H9 (cell line): ENCODE results near the gene FHOD3. TPM values are rescaled to one million over a fixed set of nuclear protein-coding genes. Genes with fewer than 3 reads are reported as not detected.

Experiments used
- DNase-seq: peaks from one replicate; pipeline ENCODE4 v3.0.0-alpha.2; 2017
- H2AFZ ChIP-seq: one replicate; pipeline ENCODE4 v1.6.1; 2013; ENCODE audit warnings: mild to moderate bottlenecking, low read length, control low read depth, moderate library complexity
- H2AK5ac ChIP-seq: 2 replicates; pipeline ENCODE4 v1.6.1; 2013; ENCODE audit warnings: low read length, control low read depth, mixed read lengths; ENCODE audit not compliant: insufficient read length
- H2BK120ac ChIP-seq: one replicate; pipeline ENCODE4 v1.6.1; 2013; ENCODE audit warnings: low read depth, mild to moderate bottlenecking, low read length, control low read depth, inconsistent platforms; ENCODE audit not compliant: poor library complexity, severe bottlenecking
- H2BK12ac ChIP-seq: 2 replicates; pipeline ENCODE4 v1.6.1; 2013; ENCODE audit warnings: low read length, control low read depth, mixed read lengths, low read depth; ENCODE audit not compliant: insufficient read length
- H2BK15ac ChIP-seq: 2 replicates; pipeline ENCODE4 v1.6.1; 2013; ENCODE audit warnings: low read depth, low read length, control low read depth
- H2BK20ac ChIP-seq: one replicate; pipeline ENCODE4 v1.6.1; 2013; ENCODE audit warnings: low read depth, mild to moderate bottlenecking, low read length, control low read depth, inconsistent platforms; ENCODE audit not compliant: poor library complexity, severe bottlenecking
- H2BK5ac ChIP-seq: 2 replicates; pipeline ENCODE4 v1.6.1; 2013; ENCODE audit warnings: low read length, control low read depth, mixed read lengths; ENCODE audit not compliant: insufficient read length
- H3K14ac ChIP-seq: 2 replicates; pipeline ENCODE4 v1.6.1; 2013; ENCODE audit warnings: low read length, control low read depth; ENCODE audit not compliant: insufficient read depth
- H3K18ac ChIP-seq: 2 replicates; pipeline ENCODE4 v1.6.1; 2013; ENCODE audit warnings: low read depth, mild to moderate bottlenecking, mixed read lengths, low read length, control low read depth; ENCODE audit not compliant: insufficient read length
- H3K23ac ChIP-seq: 2 replicates; pipeline ENCODE4 v1.6.1; 2013; ENCODE audit warnings: low read length, control low read depth, mixed read lengths, low read depth; ENCODE audit not compliant: insufficient read length
- H3K23me2 ChIP-seq: 2 replicates; pipeline ENCODE4 v1.6.1; 2013; ENCODE audit warnings: low read depth, mild to moderate bottlenecking, mixed read lengths, low read length, control low read depth; ENCODE audit not compliant: insufficient read length, poor library complexity, severe bottlenecking
- H3K27ac ChIP-seq: 2 replicates; pipeline ENCODE4 v1.5.1; 2013; ENCODE audit warnings: low read length, control low read depth, mixed read lengths, low read depth; ENCODE audit not compliant: insufficient read length
- H3K27me3 ChIP-seq: 2 replicates; pipeline ENCODE4 v1.6.1; 2013; ENCODE audit warnings: low read length, control low read depth, inconsistent platforms; ENCODE audit not compliant: insufficient read depth
- H3K4ac ChIP-seq: 2 replicates; pipeline ENCODE4 v1.6.1; 2013; ENCODE audit warnings: low read depth, mild to moderate bottlenecking, control low read depth, inconsistent platforms, low read length, moderate library complexity
- H3K4me1 ChIP-seq: 2 replicates; pipeline ENCODE4 v1.6.1; 2013; ENCODE audit warnings: low read length, control low read depth, inconsistent platforms; ENCODE audit not compliant: insufficient read depth
- H3K4me2 ChIP-seq: 2 replicates; pipeline ENCODE4 v1.6.1; 2013; ENCODE audit warnings: low read length, control low read depth, mixed read lengths; ENCODE audit not compliant: insufficient read length, insufficient read depth
- H3K56ac ChIP-seq: 2 replicates; pipeline ENCODE4 v1.6.1; 2013; ENCODE audit warnings: low read depth, mild to moderate bottlenecking, mixed read lengths, low read length, control low read depth; ENCODE audit not compliant: insufficient read length
- H3K79me1 ChIP-seq: 2 replicates; pipeline ENCODE4 v1.6.1; 2013; ENCODE audit warnings: low read depth, mild to moderate bottlenecking, moderate library complexity, low read length, control low read depth, inconsistent platforms; ENCODE audit not compliant: insufficient read depth, poor library complexity, severe bottlenecking
- H3K79me2 ChIP-seq: 2 replicates; pipeline ENCODE4 v1.6.1; 2013; ENCODE audit warnings: low read length, control low read depth, inconsistent platforms; ENCODE audit not compliant: insufficient read depth
- H3K9ac ChIP-seq: 2 replicates; pipeline ENCODE4 v1.6.1; 2013; ENCODE audit warnings: low read length, control low read depth, mixed read lengths; ENCODE audit not compliant: insufficient read length; ENCODE audit errors: extremely low read depth
- H3K9me3 ChIP-seq: one replicate; pipeline ENCODE4 v1.6.1; 2013; ENCODE audit warnings: low read depth, low read length, inconsistent platforms; ENCODE audit not compliant: control insufficient read depth
- H3T11ph ChIP-seq: one replicate; pipeline ENCODE4 v1.6.1; 2013; ENCODE audit warnings: mild to moderate bottlenecking, low read length, control low read depth, inconsistent platforms
- H4K20me1 ChIP-seq: one replicate; pipeline ENCODE4 v1.6.1; 2013; ENCODE audit not compliant: control insufficient read depth, insufficient read length, insufficient read depth
- H4K5ac ChIP-seq: 2 replicates; pipeline ENCODE4 v1.6.1; 2013; ENCODE audit warnings: low read depth, mild to moderate bottlenecking, mixed read lengths, low read length, control low read depth; ENCODE audit not compliant: insufficient read length
- H4K8ac ChIP-seq: replicated peaks from 2 replicates; pipeline ENCODE4 v1.6.1; 2013; ENCODE audit warnings: low read length, control low read depth, mixed read lengths, low read depth; ENCODE audit not compliant: insufficient read length
- H4K91ac ChIP-seq: 2 replicates; pipeline ENCODE4 v1.6.1; 2013; ENCODE audit warnings: low read depth, mild to moderate bottlenecking, moderate library complexity, mixed read lengths, low read length, control low read depth; ENCODE audit not compliant: insufficient read length
- H3K27ac Mint-ChIP-seq, 3 experiments: 2 replicates in 2 of 3; 3 replicates in 1 of 3; pipeline ENCODE4 v1.8.0; 2020 to 2021; ENCODE audit warnings: mixed read lengths in 3 of 3, mild to moderate bottlenecking in 1 of 3, moderate library complexity in 1 of 3
- H3K27me3 Mint-ChIP-seq: 2 replicates; pipeline ENCODE4 v1.8.0; 2021; ENCODE audit warnings: low read depth, mild to moderate bottlenecking, moderate library complexity, mixed read lengths
- H3K36me3 Mint-ChIP-seq, 3 experiments: 2 replicates in 2 of 3; 3 replicates in 1 of 3; pipeline ENCODE4 v1.8.0; 2020 to 2021; ENCODE audit warnings: low read depth in 3 of 3, mixed read lengths in 3 of 3; ENCODE audit not compliant: insufficient read depth in 1 of 3
- H3K4me1 Mint-ChIP-seq, 2 experiments: 2 replicates each; pipeline ENCODE4 v1.8.0; 2020; ENCODE audit warnings: mixed read lengths in 2 of 2
- H3K4me3 Mint-ChIP-seq, 2 experiments: 2 replicates in 1 of 2; 3 replicates in 1 of 2; pipeline ENCODE4 v1.8.0; 2020 to 2021; ENCODE audit warnings: mild to moderate bottlenecking in 2 of 2, mixed read lengths in 2 of 2, moderate library complexity in 1 of 2
- H3K9me3 Mint-ChIP-seq, 2 experiments: 2 replicates in 1 of 2; 3 replicates in 1 of 2; pipeline ENCODE4 v1.8.0; 2020; ENCODE audit warnings: mild to moderate bottlenecking in 2 of 2, mixed read lengths in 2 of 2, moderate library complexity in 1 of 2
- CTCF ChIP-seq: fragments of 200-600 bp; sonication (generic); conservative IDR thresholded peaks from 3 replicates; pipeline ENCODE4 v1.8.0; 2021; ENCODE audit warnings: antibody characterized with exemption, mild to moderate bottlenecking
- WGBS: extraction: QIAGEN DNeasy Blood & Tissue Kit; methylation state at CpG from one replicate; pipeline ENCODE4 v1.1.7; 2013; ENCODE audit warnings: missing lambda C conversion rate, low lambda C conversion rate, mixed read lengths; ENCODE audit not compliant: insufficient read length; ENCODE audit errors: extremely low coverage; 5-methylcytosine and 5-hydroxymethylcytosine counted together
- total RNA-seq: library from RNA; stranded (reverse); gene quantifications from 2 replicates; pipeline ENCODE4 v1.2.1, GENCODE V29; 2021

The FHOD3 gene
- total RNA-seq, 1 experiment from 2014 or later, result 8.0 TPM

GRCh38 chr18:36805105-36805504 lies 507.6 kb downstream of the FHOD3 start:
- H3K79me2 ChIP-seq, result no peaks in the 10 kb centered on the region
- no peak overlapping the region for H4K5ac ChIP-seq
- no peak overlapping the region for H2BK15ac ChIP-seq
- no peaks in the 10 kb centered on the region for H3K79me1 ChIP-seq
- no peak overlapping the region for H3K18ac ChIP-seq
- no peak overlapping the region for H2BK5ac ChIP-seq
- H2BK120ac ChIP-seq, result no peak overlapping the region
- no peaks in the 10 kb centered on the region for H3K4me1 ChIP-seq
- no peak overlapping the region for H3K4me2 ChIP-seq
- no peak overlapping the region for H3K27ac ChIP-seq
- no peak overlapping the region for H3K9ac ChIP-seq
- Mint-ChIP-seq H3K9me3 (no peaks in the 10 kb centered on the region), H3K36me3 (peaks cover 55 to 79% (median 72%) of the 10 kb centered on the region in 3 experiments), H3K4me1 (0 out of 4 replicates have a peak, but pooled peaks cover 0 to 4% of the 10 kb centered on the region in 2 experiments), H3K27ac (no peak overlapping the region; a peak in 1 of 7 replicates), H3K4me3 (no peak overlapping the region), H3K27me3 (no peaks in the 10 kb centered on the region)
- no peak overlapping the region for H3K56ac ChIP-seq
- no peak overlapping the region for H2BK12ac ChIP-seq
- no peak for TF ChIP-seq CTCF
- H4K20me1 ChIP-seq, result no peaks in the 10 kb centered on the region
- H3K14ac ChIP-seq, result no peak overlapping the region
- H4K8ac ChIP-seq, result no peak overlapping the region
- no peaks in the 10 kb centered on the region for H3K23me2 ChIP-seq
- no peak overlapping the region for H2BK20ac ChIP-seq
- no peak overlapping the region for H4K91ac ChIP-seq
- H2AFZ ChIP-seq, result no peak overlapping the region
- no CpG with 5 or more reads among the region's 2 CpGs for WGBS
- H2AK5ac ChIP-seq, result no peak overlapping the region
- H3K27me3 ChIP-seq, result no peaks in the 10 kb centered on the region
- no peak overlapping the region for H3K23ac ChIP-seq
- no peak overlapping the region for H3T11ph ChIP-seq
- DNase-seq, result no peak
- no peak overlapping the region for H3K4ac ChIP-seq
- H3K9me3 ChIP-seq, result no peaks in the 10 kb centered on the region
